Fibroblast of gingiva (primary cell): ENCODE measurements around the gene TMEM126B.
A peak's percentile ranks its signal among the peaks of the same experiment; 100 is the strongest.

Source experiments
- DNase-seq: peaks from one replicate; pipeline ENCODE4 v3.0.0-alpha.2; 2011; ENCODE audit warnings: low read depth

TMEM126B gene

GRCh38 chr11:85682330-85683305, 54.2 kb downstream of the TMEM126B start:
- peak; percentile 41 for DNase-seq

DNA sequence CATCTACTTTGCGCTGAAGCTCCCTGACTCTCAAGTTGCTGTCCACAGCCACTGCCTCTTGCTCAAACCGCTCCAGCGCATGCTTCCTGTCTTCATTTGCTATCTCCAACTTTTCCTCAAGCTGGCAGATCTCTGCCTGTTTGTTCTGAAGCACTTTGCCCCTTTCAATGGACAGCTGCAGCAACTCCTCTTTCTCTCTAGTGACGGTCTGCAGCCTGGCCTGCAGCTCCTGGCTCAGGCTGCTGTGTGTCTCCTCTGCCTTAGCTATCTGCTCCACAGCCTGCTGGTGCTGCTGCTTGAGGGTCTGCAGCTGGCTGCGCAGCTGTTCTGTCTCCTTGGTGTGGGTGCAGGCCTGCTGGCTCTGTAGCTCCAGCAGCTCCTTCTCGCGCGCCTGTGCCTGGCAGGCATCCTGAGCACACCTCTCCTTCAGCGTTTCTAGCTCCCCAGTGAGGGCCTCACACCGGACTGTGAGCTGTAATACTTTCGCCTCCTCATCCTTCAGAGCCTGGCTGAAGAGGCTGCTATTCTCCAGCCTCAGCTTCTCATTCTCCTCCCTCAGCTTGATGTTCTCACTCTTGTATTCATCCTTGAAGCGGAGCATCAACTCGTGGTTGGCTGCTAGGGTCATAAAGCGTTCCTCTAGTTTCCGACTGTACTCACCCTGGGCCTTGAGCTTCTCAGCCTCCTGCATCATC, 56.9 kb downstream of the TMEM126B start:
- DNase-seq = no peak

GRCh38 chr11:85685820-85686459, 57.5 kb downstream of the TMEM126B start, which contains the start of gene CCDC89:
Gene CCDC89 (minus strand): TSS chr11:85686195. CDS start chr11:85686130, 65 bp downstream.
- DNase-seq = peak; percentile 96
